Neural cell (in vitro differentiated cells): ENCODE measurements around the gene TMEM273. TPM values are rescaled to one million over a fixed set of nuclear protein-coding genes. Genes with fewer than 3 reads are reported as not detected.

Experiments used
- H2AFZ ChIP-seq: fragments of 200-600, 300-800 bp; sonication (generic), shearing (Covaris generic); 2 replicates; pipeline ENCODE4 v1.6.0; 2014; ENCODE audit warnings: low read depth, mild to moderate bottlenecking, antibody characterized with exemption, low read length, moderate library complexity
- H3F3A ChIP-seq: fragments of 200-600 bp; shearing (Covaris generic); 2 replicates; pipeline ENCODE4 v1.6.1; 2016; ENCODE audit warnings: mild to moderate bottlenecking, moderate library complexity, mixed read lengths, antibody characterized with exemption, low read length; ENCODE audit not compliant: insufficient read depth, poor library complexity, severe bottlenecking
- H3K27ac ChIP-seq: fragments of 200-600, 300-800 bp; sonication (generic), shearing (Covaris generic); 2 replicates; pipeline ENCODE4 v1.5.1; 2014; ENCODE audit warnings: mild to moderate bottlenecking, low read length, moderate library complexity
- H3K27me3 ChIP-seq: fragments of 300-800, 200-600 bp; sonication (generic), shearing (Covaris generic); 2 replicates; pipeline ENCODE4 v1.6.0; 2014; ENCODE audit warnings: mild to moderate bottlenecking, low read depth, low read length, moderate library complexity; ENCODE audit not compliant: insufficient read depth
- H3K36me3 ChIP-seq: fragments of 300-800, 200-600 bp; sonication (generic), shearing (Covaris generic); 2 replicates; pipeline ENCODE4 v1.5.1; 2014; ENCODE audit warnings: mild to moderate bottlenecking, antibody characterized with exemption, low read length, moderate library complexity; ENCODE audit not compliant: insufficient read depth
- H3K4me2 ChIP-seq: fragments of 300-800, 200-600 bp; sonication (generic), shearing (Covaris generic); 2 replicates; pipeline ENCODE4 v1.6.0; 2014; ENCODE audit warnings: mild to moderate bottlenecking, low read length
- H3K4me3 ChIP-seq: fragments of 300-800, 200-600 bp; sonication (generic), shearing (Covaris generic); 2 replicates; pipeline ENCODE4 v1.5.1; 2014; ENCODE audit warnings: mild to moderate bottlenecking, low read length, moderate library complexity
- H3K79me2 ChIP-seq: fragments of 200-600 bp; shearing (Covaris generic); replicated peaks from 2 replicates; pipeline ENCODE4 v1.6.0; 2014; ENCODE audit warnings: mild to moderate bottlenecking, low read length, moderate library complexity; ENCODE audit not compliant: insufficient read depth
- H3K9ac ChIP-seq: fragments of 300-800, 200-600 bp; sonication (generic), shearing (Covaris generic); 2 replicates; pipeline ENCODE4 v1.6.1; 2016; ENCODE audit warnings: mild to moderate bottlenecking, low read length, mixed read lengths
- H3K9me2 ChIP-seq: fragments of 200-600 bp; shearing (Covaris generic); 2 replicates; pipeline ENCODE4 v1.6.1; 2016; ENCODE audit warnings: mild to moderate bottlenecking, low read length, mixed read lengths; ENCODE audit not compliant: insufficient read depth
- H3K9me3 ChIP-seq: fragments of 200-600, 300-800 bp; sonication (generic), shearing (Covaris generic); 2 replicates; pipeline ENCODE4 v1.6.1; 2016; ENCODE audit warnings: mild to moderate bottlenecking, mixed run types, low read length, moderate library complexity, mixed read lengths
- H4K20me1 ChIP-seq: fragments of 200-600 bp; shearing (Covaris generic); 2 replicates; pipeline ENCODE4 v1.6.1; 2016; ENCODE audit warnings: mild to moderate bottlenecking, mixed run types; ENCODE audit not compliant: insufficient read depth
- EP300 ChIP-seq: fragments of 450-650 bp; conservative IDR thresholded peaks from 2 replicates; pipeline ENCODE4 v1.6.1; 2014; ENCODE audit warnings: antibody characterized with exemption, mild to moderate bottlenecking, moderate library complexity; ENCODE audit not compliant: poor library complexity, severe bottlenecking
- EZH2 ChIP-seq: fragments of 200-600, 300-800 bp; shearing (Covaris generic), sonication (generic); IDR thresholded peaks from 2 replicates; pipeline ENCODE4 v1.6.1; 2014; ENCODE audit warnings: antibody characterized with exemption, low read length, borderline replicate concordance, mild to moderate bottlenecking; ENCODE audit not compliant: insufficient read depth, poor library complexity, severe bottlenecking
- MXI1 ChIP-seq: fragments of 450-650 bp; conservative IDR thresholded peaks from 2 replicates; pipeline ENCODE4 v1.6.1; 2014; ENCODE audit warnings: antibody characterized with exemption, mild to moderate bottlenecking; ENCODE audit not compliant: poor library complexity, severe bottlenecking
- POLR2AphosphoS5 ChIP-seq: IDR thresholded peaks from 2 replicates; pipeline ENCODE4 v1.6.1; 2012
- RAD21 ChIP-seq: fragments of 450-650 bp; conservative IDR thresholded peaks from 2 replicates; pipeline ENCODE4 v1.6.1; 2014; ENCODE audit warnings: antibody characterized with exemption, mild to moderate bottlenecking, moderate library complexity
- SMC3 ChIP-seq: fragments of 450-650 bp; conservative IDR thresholded peaks from 2 replicates; pipeline ENCODE4 v1.6.1; 2014; ENCODE audit warnings: antibody characterized with exemption, mild to moderate bottlenecking, moderate library complexity; ENCODE audit not compliant: poor library complexity
- TAF1 ChIP-seq: IDR thresholded peaks from 2 replicates; pipeline ENCODE4 v1.6.1; 2012; ENCODE audit warnings: low read depth
- polyA plus RNA-seq: library from polyadenylated mRNA; depleted of rRNA; stranded (reverse); fragments of >200 nt; gene quantifications from 2 replicates; pipeline ENCODE4 v1.2.3, GENCODE V29; 2014
- TF ChIP-seq, protein P1 (sequence below): IDR thresholded peaks from 2 replicates; pipeline ENCODE4 v1.6.1; 2012; ENCODE audit warnings: borderline replicate concordance
- TF ChIP-seq, protein P2 (sequence below): fragments of 450-650 bp; IDR thresholded peaks from 2 replicates; pipeline ENCODE4 v1.5.1; 2014; ENCODE audit warnings: antibody characterized with exemption, mild to moderate bottlenecking, moderate library complexity; ENCODE audit not compliant: poor library complexity, severe bottlenecking

TMEM273 gene
- polyA plus RNA-seq, 1 donor from 2014 or later = not detected

- Histone ChIP-seq H3K9ac (no peak overlapping the region), H3K79me2 (no peaks in the 10 kb centered on the region), H3K27me3 (no peaks in the 10 kb centered on the region), H3K9me3 (no peaks in the 10 kb centered on the region), H2AFZ (no peak overlapping the region), H3K4me3 (no peak overlapping the region), H4K20me1 (no peaks in the 10 kb centered on the region), H3K36me3 (no peaks in the 10 kb centered on the region), H3K27ac (no peak overlapping the region), H3F3A (no peaks in the 10 kb centered on the region), H3K9me2 (no peaks in the 10 kb centered on the region), H3K4me2 (no peak overlapping the region)
- TF ChIP-seq POLR2AphosphoS5 (no peak), MXI1 (no peak), EP300 (no peak), EZH2 (no peak)
- TF ChIP-seq, protein P1, sequence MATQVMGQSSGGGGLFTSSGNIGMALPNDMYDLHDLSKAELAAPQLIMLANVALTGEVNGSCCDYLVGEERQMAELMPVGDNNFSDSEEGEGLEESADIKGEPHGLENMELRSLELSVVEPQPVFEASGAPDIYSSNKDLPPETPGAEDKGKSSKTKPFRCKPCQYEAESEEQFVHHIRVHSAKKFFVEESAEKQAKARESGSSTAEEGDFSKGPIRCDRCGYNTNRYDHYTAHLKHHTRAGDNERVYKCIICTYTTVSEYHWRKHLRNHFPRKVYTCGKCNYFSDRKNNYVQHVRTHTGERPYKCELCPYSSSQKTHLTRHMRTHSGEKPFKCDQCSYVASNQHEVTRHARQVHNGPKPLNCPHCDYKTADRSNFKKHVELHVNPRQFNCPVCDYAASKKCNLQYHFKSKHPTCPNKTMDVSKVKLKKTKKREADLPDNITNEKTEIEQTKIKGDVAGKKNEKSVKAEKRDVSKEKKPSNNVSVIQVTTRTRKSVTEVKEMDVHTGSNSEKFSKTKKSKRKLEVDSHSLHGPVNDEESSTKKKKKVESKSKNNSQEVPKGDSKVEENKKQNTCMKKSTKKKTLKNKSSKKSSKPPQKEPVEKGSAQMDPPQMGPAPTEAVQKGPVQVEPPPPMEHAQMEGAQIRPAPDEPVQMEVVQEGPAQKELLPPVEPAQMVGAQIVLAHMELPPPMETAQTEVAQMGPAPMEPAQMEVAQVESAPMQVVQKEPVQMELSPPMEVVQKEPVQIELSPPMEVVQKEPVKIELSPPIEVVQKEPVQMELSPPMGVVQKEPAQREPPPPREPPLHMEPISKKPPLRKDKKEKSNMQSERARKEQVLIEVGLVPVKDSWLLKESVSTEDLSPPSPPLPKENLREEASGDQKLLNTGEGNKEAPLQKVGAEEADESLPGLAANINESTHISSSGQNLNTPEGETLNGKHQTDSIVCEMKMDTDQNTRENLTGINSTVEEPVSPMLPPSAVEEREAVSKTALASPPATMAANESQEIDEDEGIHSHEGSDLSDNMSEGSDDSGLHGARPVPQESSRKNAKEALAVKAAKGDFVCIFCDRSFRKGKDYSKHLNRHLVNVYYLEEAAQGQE = no peak
Measured at GRCh38 chr10:49220031-49220430, 31.8 kb upstream of the TMEM273 start.

- H3K36me3 ChIP-seq = no peaks in the 10 kb centered on the region
- H3K9me2 ChIP-seq = no peaks in the 10 kb centered on the region
- H2AFZ ChIP-seq = no peak overlapping the region
- no peaks in the 10 kb centered on the region for H3F3A ChIP-seq
- no peaks in the 10 kb centered on the region for H3K79me2 ChIP-seq
- H3K9ac ChIP-seq = no peak overlapping the region
- no peak for TF ChIP-seq POLR2AphosphoS5
- TF ChIP-seq, protein P1 = no peak
- TF ChIP-seq EZH2 = no peak
- TF ChIP-seq EP300 = no peak
- TF ChIP-seq, protein P2, sequence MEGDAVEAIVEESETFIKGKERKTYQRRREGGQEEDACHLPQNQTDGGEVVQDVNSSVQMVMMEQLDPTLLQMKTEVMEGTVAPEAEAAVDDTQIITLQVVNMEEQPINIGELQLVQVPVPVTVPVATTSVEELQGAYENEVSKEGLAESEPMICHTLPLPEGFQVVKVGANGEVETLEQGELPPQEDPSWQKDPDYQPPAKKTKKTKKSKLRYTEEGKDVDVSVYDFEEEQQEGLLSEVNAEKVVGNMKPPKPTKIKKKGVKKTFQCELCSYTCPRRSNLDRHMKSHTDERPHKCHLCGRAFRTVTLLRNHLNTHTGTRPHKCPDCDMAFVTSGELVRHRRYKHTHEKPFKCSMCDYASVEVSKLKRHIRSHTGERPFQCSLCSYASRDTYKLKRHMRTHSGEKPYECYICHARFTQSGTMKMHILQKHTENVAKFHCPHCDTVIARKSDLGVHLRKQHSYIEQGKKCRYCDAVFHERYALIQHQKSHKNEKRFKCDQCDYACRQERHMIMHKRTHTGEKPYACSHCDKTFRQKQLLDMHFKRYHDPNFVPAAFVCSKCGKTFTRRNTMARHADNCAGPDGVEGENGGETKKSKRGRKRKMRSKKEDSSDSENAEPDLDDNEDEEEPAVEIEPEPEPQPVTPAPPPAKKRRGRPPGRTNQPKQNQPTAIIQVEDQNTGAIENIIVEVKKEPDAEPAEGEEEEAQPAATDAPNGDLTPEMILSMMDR = no peak
- no peak for TF ChIP-seq TAF1
- no peak for TF ChIP-seq MXI1
- no peak for TF ChIP-seq RAD21
- no peak for TF ChIP-seq SMC3
- no peak overlapping the region for H3K4me3 ChIP-seq
- H3K9me3 ChIP-seq = no peaks in the 10 kb centered on the region
- H3K4me2 ChIP-seq = no peak overlapping the region
- H3K27me3 ChIP-seq = no peaks in the 10 kb centered on the region
- no peak overlapping the region for H3K27ac ChIP-seq
- H4K20me1 ChIP-seq = no peaks in the 10 kb centered on the region
Measured at GRCh38 chr10:49219248-49219647, 31.1 kb upstream of the TMEM273 start.
